H4 (cell line): Measurements from ENCODE around the gene SLC12A7. TPM values are rescaled to one million over a fixed set of nuclear protein-coding genes. Genes with fewer than 3 reads are reported as not detected.
"Not testable (repeated sequence)": the region's sequence is repeated elsewhere in the genome, so short reads cannot be mapped to it uniquely, and the experiment has no call there.

Experiments used
- DNase-seq: peaks from one replicate; pipeline ENCODE4 v3.0.0-alpha.2; 2015; ENCODE audit warnings: low spot score
- total RNA-seq: library from RNA; depleted of rRNA; stranded (reverse); fragments of >200 nt; shearing (Covaris generic); gene quantifications from 2 replicates; pipeline ENCODE4 v1.2.3, GENCODE V29; 2014

The SLC12A7 gene
- total RNA-seq, 1 experiment from 2014 or later: 8.8 TPM

- no peak for DNase-seq
These were observed 76.2 kb downstream of the SLC12A7 start for GRCh38 chr5:1035421-1036405.

- no peak for DNase-seq
These were observed 76.9 kb downstream of the SLC12A7 start for GRCh38 chr5:1034986-1035385.

GRCh38 chr5:1034421-1034905 lies 77.4 kb downstream of the SLC12A7 start:
- no peak for DNase-seq

GRCh38 chr5:1033606-1034420 lies 78.0 kb downstream of the SLC12A7 start:
- DNase-seq: no peak

GRCh38 chr5:1033178-1033577 lies 78.7 kb downstream of the SLC12A7 start:
- DNase-seq: no peak

- no peak for DNase-seq
These were observed 79.3 kb downstream of the SLC12A7 start for GRCh38 chr5:1032551-1033027.

- no peak for DNase-seq
These were observed 79.9 kb downstream of the SLC12A7 start for GRCh38 chr5:1032011-1032410.

- no peak for DNase-seq
These were observed 80.4 kb downstream of the SLC12A7 start for GRCh38 chr5:1031306-1031959.

GRCh38 chr5:1030801-1031271 lies 81.0 kb downstream of the SLC12A7 start:
- no peak for DNase-seq

GRCh38 chr5:1029945-1030625 lies 81.8 kb downstream of the SLC12A7 start:
- no peak for DNase-seq

GRCh38 chr5:1029282-1029944 lies 82.5 kb downstream of the SLC12A7 start:
- no peak for DNase-seq

GRCh38 chr5:1028481-1029281 lies 83.2 kb downstream of the SLC12A7 start:
- DNase-seq: no peak

- DNase-seq: no peak
These were observed 84.0 kb downstream of the SLC12A7 start for GRCh38 chr5:1027631-1028441.

GRCh38 chr5:1026700-1027621 lies 84.9 kb downstream of the SLC12A7 start:
- no peak for DNase-seq

GRCh38 chr5:1021969-1022336 lies 89.9 kb downstream of the SLC12A7 start:
- DNase-seq: not testable (repeated sequence)

GRCh38 chr5:1021136-1021968 lies 90.5 kb downstream of the SLC12A7 start:
- DNase-seq: no peak
